Breast epithelium (tissue), 4 donors: ENCODE measurements around the gene SSC5D. TPM values are rescaled to one million over a fixed set of nuclear protein-coding genes. Genes with fewer than 3 reads are reported as not detected.
A peak's percentile ranks its signal among the peaks of the same experiment; 100 is the strongest.
"Not testable (repeated sequence)": the region's sequence is repeated elsewhere in the genome, so short reads cannot be mapped to it uniquely, and the experiment has no call there.

Source experiments
- DNase-seq, 2 donors: peaks; one replicate each; pipeline ENCODE4 v3.0.0-alpha.2; 2019; ENCODE audit warnings: low spot score in 2 of 2
- H3K27ac ChIP-seq, 2 donors: fragments of 200-600 bp; sonication (generic) in 1 of 2; one replicate each; pipeline ENCODE4 v1.5.1; 2016 to 2019; ENCODE audit warnings: mild to moderate bottlenecking in 1 of 2
- H3K27me3 ChIP-seq, 2 donors: fragments of 200-600 bp; sonication (generic) in 1 of 2; one replicate each; pipeline versions ENCODE4 v1.5.1 to v1.6.0; 2017 to 2019; ENCODE audit warnings: control low read depth in 1 of 2, mild to moderate bottlenecking in 1 of 2
- H3K36me3 ChIP-seq: fragments of 200-600 bp; one replicate; pipeline ENCODE4 v1.5.1; 2019
- H3K4me1 ChIP-seq, 2 donors: fragments of 200-600 bp; sonication (generic); one replicate each; pipeline ENCODE4 v1.5.1; 2016 to 2019; ENCODE audit warnings: control low read depth in 1 of 2
- H3K4me3 ChIP-seq, 3 donors: fragments of 200-600 bp; sonication (generic); 1 replicate in 2 of 3; 2 replicates in 1 of 3; pipeline ENCODE4 v1.5.1; 2016 to 2019; ENCODE audit warnings: mild to moderate bottlenecking in 3 of 3, moderate library complexity in 2 of 3
- H3K9me3 ChIP-seq, 2 donors: fragments of 200-600 bp; sonication (generic) in 1 of 2; one replicate each; pipeline ENCODE4 v1.5.1; 2016 to 2019; ENCODE audit warnings: control low read depth in 1 of 2
- CTCF ChIP-seq, 3 donors: fragments of 450-650 bp; IDR thresholded peaks; one replicate each; pipeline ENCODE4 v1.5.1; 2016 to 2017; ENCODE audit warnings: antibody characterized with exemption in 3 of 3, mild to moderate bottlenecking in 3 of 3, moderate library complexity in 3 of 3
- POLR2A ChIP-seq: fragments of 450-650 bp; IDR thresholded peaks from one replicate; pipeline ENCODE4 v1.6.1; 2016; ENCODE audit warnings: antibody characterized with exemption, mild to moderate bottlenecking, moderate library complexity
- POLR2AphosphoS5 ChIP-seq, 3 donors: sonication (generic); formaldehyde crosslinking; IDR thresholded peaks; one replicate each; pipeline ENCODE4 v1.6.1; 2017; ENCODE audit warnings: antibody characterized with exemption in 3 of 3
- intact Hi-C: fragments of 100-400 bp; cut with DNase I; formaldehyde crosslinking; loops from one replicate; pipeline ENCODE4 v1.15.1; 2023; ENCODE audit warnings: low total_unique reads
- total RNA-seq, 3 donors: library from RNA; depleted of rRNA; stranded (reverse); fragments of >200 nt; gene quantifications; one replicate each; pipeline ENCODE4 v1.1.0, GENCODE V29; 2016

Gene SSC5D
- total RNA-seq, 3 donors from 2014 or later: 3.6 to 7.2 (median 3.8) TPM

GRCh38 chr19:55446060-55446459, 42.2 kb upstream of the SSC5D start:
- no peaks in the 10 kb centered on the region for H3K4me1 ChIP-seq
- no peaks in the 10 kb centered on the region for H3K36me3 ChIP-seq
- no peak overlapping the region for H3K27ac ChIP-seq
- no peak for TF ChIP-seq POLR2AphosphoS5 (IDR thresholded peaks at IDR 0.05)
- no peak for TF ChIP-seq CTCF (IDR thresholded peaks at IDR 0.05)
- no peak for TF ChIP-seq POLR2A
- DNase-seq: no peak
- intact Hi-C loops: no loop called here
- peaks cover 10 to 54% of the 10 kb centered on the region in 2 donors for H3K27me3 ChIP-seq
- H3K4me3 ChIP-seq: no peak overlapping the region
- H3K9me3 ChIP-seq: no peaks in the 10 kb centered on the region

- TF ChIP-seq POLR2A (no peak), POLR2AphosphoS5 (IDR thresholded peaks at IDR 0.05) (no peak), CTCF (IDR thresholded peaks at IDR 0.05) (no peak)
- no peak overlapping the region for H3K27ac ChIP-seq
- H3K36me3 ChIP-seq: no peaks in the 10 kb centered on the region
- H3K4me1 ChIP-seq: peaks cover 0 to 14% of the 10 kb centered on the region in 2 donors
- H3K9me3 ChIP-seq: no peaks in the 10 kb centered on the region
- no peak overlapping the region for H3K4me3 ChIP-seq
- DNase-seq: no peak
- intact Hi-C loops: no loop called here
- peaks cover 14 to 57% of the 10 kb centered on the region in 2 donors for H3K27me3 ChIP-seq
These were observed 40.6 kb upstream of the SSC5D start for GRCh38 chr19:55447421-55448174.

- Histone ChIP-seq H3K4me1 (peaks cover 0 to 15% of the 10 kb centered on the region in 2 donors), H3K27me3 (peaks cover 14 to 54% of the 10 kb centered on the region in 2 donors)
- H3K27ac ChIP-seq, intact Hi-C loops, DNase-seq, H3K9me3 ChIP-seq, H3K36me3 ChIP-seq, H3K4me3 ChIP-seq: not testable (repeated sequence)
These were observed 40.1 kb upstream of the SSC5D start for GRCh38 chr19:55448175-55448490.

GRCh38 chr19:55449469-55449868, 38.8 kb upstream of the SSC5D start:
- TF ChIP-seq POLR2A (no peak), CTCF (IDR thresholded peaks at IDR 0.05) (no peak), POLR2AphosphoS5 (IDR thresholded peaks at IDR 0.05) (no peak)
- Histone ChIP-seq H3K9me3 (no peaks in the 10 kb centered on the region), H3K27me3 (peaks cover 12 to 40% of the 10 kb centered on the region in 2 donors), H3K4me1 (peaks cover 0 to 15% of the 10 kb centered on the region in 2 donors), H3K4me3 (no peak overlapping the region), H3K27ac (no peak overlapping the region), H3K36me3 (no peaks in the 10 kb centered on the region)
- no peak for DNase-seq
- intact Hi-C loops: no loop called here

GRCh38 chr19:55451163-55451964, 36.9 kb upstream of the SSC5D start:
- TF ChIP-seq CTCF (IDR thresholded peaks at IDR 0.05) (no peak), POLR2AphosphoS5 (IDR thresholded peaks at IDR 0.05) (no peak), POLR2A (no peak)
- Histone ChIP-seq H3K4me1 (peaks cover 0 to 15% of the 10 kb centered on the region in 2 donors), H3K9me3 (no peaks in the 10 kb centered on the region), H3K36me3 (no peaks in the 10 kb centered on the region), H3K4me3 (peak overlapping the region in 2 of 3 donors; percentile 4 to 54), H3K27me3 (peaks cover 12 to 30% of the 10 kb centered on the region in 2 donors), H3K27ac (no peak overlapping the region)
- intact Hi-C loops: no loop called here
- DNase-seq: no peak
